ENCODE results near the gene ANKRD55. TPM values are rescaled to one million over a fixed set of nuclear protein-coding genes. Genes with fewer than 3 reads are reported as not detected.

ANKRD55 gene
- total and polyA plus RNA-seq, 2 donors (not counting 3 experiments of a cell fraction or from before 2014, with no cell fraction given): 1.4 to 2.1 TPM

DNA sequence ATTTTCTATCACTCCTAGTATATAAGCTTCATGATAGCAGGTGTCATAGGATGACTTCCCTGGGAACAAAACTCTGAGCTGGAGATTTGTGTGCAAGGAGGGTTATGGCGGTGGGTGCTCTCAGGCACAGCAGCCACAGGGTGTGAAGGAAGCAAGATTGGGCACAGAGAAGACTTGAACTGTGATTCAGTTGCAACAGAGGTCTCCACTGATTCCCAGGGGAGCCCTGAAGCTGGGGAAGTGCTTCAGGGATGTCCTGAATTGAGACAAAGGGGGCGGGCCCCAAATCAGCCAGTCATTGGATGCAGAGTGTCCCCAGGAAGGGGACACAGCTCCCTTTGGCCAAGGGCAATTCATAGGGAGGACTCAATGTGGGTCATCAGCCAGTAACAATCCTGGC lies 44.4 kb upstream of the ANKRD55 start:
- no peaks in the 10 kb centered on the region for H3K27me3 ChIP-seq (ENCODE audit: control insufficient read depth in 2 of 2, insufficient read depth in 2 of 2, low read length in 2 of 2)
- FAIRE-seq: no peak
- TF ChIP-seq POLR2AphosphoS5 (IDR thresholded peaks at IDR 0.05; ENCODE audit: insufficient read depth, low read depth, low read length) (no peak), EZH2 (IDR thresholded peaks at IDR 0.05; ENCODE audit: borderline replicate concordance, low read depth, low read length, severe bottlenecking) (no peak), GATA2 (IDR thresholded peaks at IDR 0.05; ENCODE audit: insufficient read depth, insufficient read length, low read depth, low read length) (no peak), POLR2A (IDR thresholded peaks at IDR 0.05; ENCODE audit: low read depth, low read length) (no peak), FOS (IDR thresholded peaks at IDR 0.05; ENCODE audit: borderline replicate concordance, insufficient read depth, low read length) (no peak), JUN (IDR thresholded peaks at IDR 0.05; ENCODE audit: borderline replicate concordance, insufficient read depth, insufficient read length, low read depth) (no peak), MYC (IDR thresholded peaks at IDR 0.05; ENCODE audit: low read depth, low read length) (no peak)
- TF ChIP-seq, protein P1, sequence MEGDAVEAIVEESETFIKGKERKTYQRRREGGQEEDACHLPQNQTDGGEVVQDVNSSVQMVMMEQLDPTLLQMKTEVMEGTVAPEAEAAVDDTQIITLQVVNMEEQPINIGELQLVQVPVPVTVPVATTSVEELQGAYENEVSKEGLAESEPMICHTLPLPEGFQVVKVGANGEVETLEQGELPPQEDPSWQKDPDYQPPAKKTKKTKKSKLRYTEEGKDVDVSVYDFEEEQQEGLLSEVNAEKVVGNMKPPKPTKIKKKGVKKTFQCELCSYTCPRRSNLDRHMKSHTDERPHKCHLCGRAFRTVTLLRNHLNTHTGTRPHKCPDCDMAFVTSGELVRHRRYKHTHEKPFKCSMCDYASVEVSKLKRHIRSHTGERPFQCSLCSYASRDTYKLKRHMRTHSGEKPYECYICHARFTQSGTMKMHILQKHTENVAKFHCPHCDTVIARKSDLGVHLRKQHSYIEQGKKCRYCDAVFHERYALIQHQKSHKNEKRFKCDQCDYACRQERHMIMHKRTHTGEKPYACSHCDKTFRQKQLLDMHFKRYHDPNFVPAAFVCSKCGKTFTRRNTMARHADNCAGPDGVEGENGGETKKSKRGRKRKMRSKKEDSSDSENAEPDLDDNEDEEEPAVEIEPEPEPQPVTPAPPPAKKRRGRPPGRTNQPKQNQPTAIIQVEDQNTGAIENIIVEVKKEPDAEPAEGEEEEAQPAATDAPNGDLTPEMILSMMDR (IDR thresholded peaks at IDR 0.05; ENCODE audit: extremely low read depth in 1 of 2, insufficient read depth in 1 of 2, low read depth in 1 of 2, low read length in 2 of 2): no peak
- TF ChIP-seq, protein P2, sequence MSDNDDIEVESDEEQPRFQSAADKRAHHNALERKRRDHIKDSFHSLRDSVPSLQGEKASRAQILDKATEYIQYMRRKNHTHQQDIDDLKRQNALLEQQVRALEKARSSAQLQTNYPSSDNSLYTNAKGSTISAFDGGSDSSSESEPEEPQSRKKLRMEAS (IDR thresholded peaks at IDR 0.05; ENCODE audit: insufficient read depth, insufficient read length): no peak
- H2AFZ ChIP-seq (ENCODE audit: low read depth, low read length): no peak overlapping the region
- no peaks in the 10 kb centered on the region for H4K20me1 ChIP-seq (replicated peaks; ENCODE audit: control insufficient read depth, extremely low read depth, insufficient read depth, low read length)
- H3K9me3 ChIP-seq (replicated peaks; ENCODE audit: control insufficient read depth, insufficient read depth, low read length): no peaks in the 10 kb centered on the region
- no peak overlapping the region for H3K4me3 ChIP-seq (replicated peaks in 1 of 3; ENCODE audit: insufficient read depth in 1 of 3, low read depth in 1 of 3, low read length in 3 of 3)
- DNase-seq (ENCODE audit: low read depth, low spot score): no peak
- H3K4me1 ChIP-seq (ENCODE audit: control insufficient read depth, extremely low read depth, insufficient read depth, low read length): peaks cover 48% of the 10 kb centered on the region
- POLR2A ChIA-PET: no interaction called here
- no peaks in the 10 kb centered on the region for H3K79me2 ChIP-seq (ENCODE audit: control insufficient read depth, insufficient read depth, low read length)
- no peak overlapping the region for H3K27ac ChIP-seq (ENCODE audit: insufficient read depth, low read depth, low read length)
- intact Hi-C loops (cut with micrococcal nuclease): loop anchor here (10.0 kb wide), 1 partner anchor 307 kb away; no protein-coding TSS in a partner anchor
- H3K4me2 ChIP-seq (ENCODE audit: insufficient read depth, low read length): no peak overlapping the region
- no peak overlapping the region for H3K9ac ChIP-seq (replicated peaks; ENCODE audit: extremely low read depth, insufficient read depth, low read length)
- CTCF ChIA-PET: interaction anchor here (1.3 kb wide), 1 partner anchor 561 kb away, joined by 3 read pairs; no protein-coding TSS in a partner anchor
- dilution Hi-C loops (cut with MboI; ENCODE audit: extremely low pct_ligation_motif_present, low sequenced_read_pairs): no loop called here
- H3K9me1 ChIP-seq (replicated peaks; ENCODE audit: control insufficient read depth, extremely low read depth, insufficient read depth, low read length): no peaks in the 10 kb centered on the region
- BruUV-seq (replicated peaks): no TSS peak
- H3K36me3 ChIP-seq (ENCODE audit: control insufficient read depth in 2 of 2, extremely low read depth in 1 of 2, insufficient read depth in 2 of 2, low read length in 2 of 2): no peaks in the 10 kb centered on the region

Data from endothelial cell of umbilical vein (primary cell).